ENCODE data around the gene FAM162B. TPM values are rescaled to one million over a fixed set of nuclear protein-coding genes. Genes with fewer than 3 reads are reported as not detected.

The FAM162B gene
- total and polyA plus RNA-seq, 10 donors = 0.20 to 0.67 (median 0.38) TPM; not detected in 7

DNA sequence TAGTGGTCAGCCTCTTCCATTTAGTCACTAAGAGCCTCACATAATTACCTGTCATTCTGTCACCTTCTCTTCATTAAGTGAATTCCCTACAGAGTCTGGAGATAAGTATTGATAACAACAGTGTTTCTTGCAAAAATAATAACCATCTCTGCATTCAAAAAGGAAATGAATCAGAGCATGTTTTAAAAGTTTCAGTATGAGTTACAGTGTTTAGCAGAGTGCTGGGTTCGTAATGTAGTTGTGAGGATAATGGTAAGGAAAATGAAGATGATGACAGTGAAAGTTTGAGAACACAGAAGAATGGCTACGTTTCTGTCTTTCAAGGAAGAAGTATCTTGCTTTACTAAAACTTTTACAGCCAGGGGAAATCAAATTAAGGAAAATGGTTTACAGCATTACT is 32.1 kb upstream of the FAM162B start:
- Histone ChIP-seq H3K36me3 (no peaks in the 10 kb centered on the region), H3K9me3 (no peaks in the 10 kb centered on the region), H3K27ac (no peak overlapping the region), H3K4me3 (no peak overlapping the region), H3K27me3 (replicated peaks in 1 of 7) (peaks cover 0 to 9% (median 0%) of the 10 kb centered on the region in 7 donors), H3K4me1 (no peaks in the 10 kb centered on the region)
- 46 to 68% (median 56%) methylated on average over 2 of the region's 2 CpGs for WGBS, 5 donors
- DNase-seq = no peak
- intact Hi-C loops (cut with DNase I; ENCODE audit: low total_unique reads) = loop anchor here (10.0 kb wide), 1 partner anchor 167 kb away; no protein-coding TSS in a partner anchor
- TF ChIP-seq, protein P1, sequence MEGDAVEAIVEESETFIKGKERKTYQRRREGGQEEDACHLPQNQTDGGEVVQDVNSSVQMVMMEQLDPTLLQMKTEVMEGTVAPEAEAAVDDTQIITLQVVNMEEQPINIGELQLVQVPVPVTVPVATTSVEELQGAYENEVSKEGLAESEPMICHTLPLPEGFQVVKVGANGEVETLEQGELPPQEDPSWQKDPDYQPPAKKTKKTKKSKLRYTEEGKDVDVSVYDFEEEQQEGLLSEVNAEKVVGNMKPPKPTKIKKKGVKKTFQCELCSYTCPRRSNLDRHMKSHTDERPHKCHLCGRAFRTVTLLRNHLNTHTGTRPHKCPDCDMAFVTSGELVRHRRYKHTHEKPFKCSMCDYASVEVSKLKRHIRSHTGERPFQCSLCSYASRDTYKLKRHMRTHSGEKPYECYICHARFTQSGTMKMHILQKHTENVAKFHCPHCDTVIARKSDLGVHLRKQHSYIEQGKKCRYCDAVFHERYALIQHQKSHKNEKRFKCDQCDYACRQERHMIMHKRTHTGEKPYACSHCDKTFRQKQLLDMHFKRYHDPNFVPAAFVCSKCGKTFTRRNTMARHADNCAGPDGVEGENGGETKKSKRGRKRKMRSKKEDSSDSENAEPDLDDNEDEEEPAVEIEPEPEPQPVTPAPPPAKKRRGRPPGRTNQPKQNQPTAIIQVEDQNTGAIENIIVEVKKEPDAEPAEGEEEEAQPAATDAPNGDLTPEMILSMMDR (IDR thresholded peaks at IDR 0.05 in 8 of 11, conservative IDR thresholded peaks at IDR 0.05 in 3 of 11) = no peak
- TF ChIP-seq POLR2A (IDR thresholded peaks at IDR 0.05) (no peak), POLR2AphosphoS5 (IDR thresholded peaks at IDR 0.05) (no peak)

DNA sequence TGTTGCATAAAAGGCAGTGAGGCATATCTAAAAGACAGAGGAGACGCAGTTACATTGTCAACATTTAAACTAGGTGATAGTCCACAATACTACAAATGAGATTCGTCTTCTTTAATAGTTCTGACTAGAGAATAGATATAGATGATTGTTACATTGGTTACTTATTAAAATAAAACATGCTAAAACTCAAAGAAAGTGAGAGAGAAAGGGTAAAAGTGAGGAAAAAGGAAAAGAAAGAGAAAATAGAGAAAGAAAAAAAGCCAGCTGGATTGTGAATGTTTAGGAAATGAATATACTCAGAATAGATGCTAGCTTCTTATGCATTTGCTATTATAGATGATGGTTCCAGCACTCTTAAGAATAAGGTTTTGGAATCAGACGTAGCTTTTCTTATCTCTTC is 27.7 kb upstream of the FAM162B start:
- intact Hi-C loops (cut with DNase I; ENCODE audit: low total_unique reads) = loop anchor here (10.0 kb wide), 1 partner anchor 172 kb away; no protein-coding TSS in a partner anchor
- H3K4me1 ChIP-seq = no peaks in the 10 kb centered on the region
- no peaks in the 10 kb centered on the region for H3K9me3 ChIP-seq
- peaks cover 0 to 20% (median under 1%) of the 10 kb centered on the region in 7 donors for H3K27me3 ChIP-seq (replicated peaks in 1 of 7)
- DNase-seq = no peak
- no peak overlapping the region for H3K27ac ChIP-seq
- TF ChIP-seq, protein P1 (IDR thresholded peaks at IDR 0.05 in 8 of 11, conservative IDR thresholded peaks at IDR 0.05 in 3 of 11) = no peak
- no peaks in the 10 kb centered on the region for H3K36me3 ChIP-seq
- WGBS, 5 donors = 76 to 88% (median 80%) methylated on average over 3 of the region's 3 CpGs
- H3K4me3 ChIP-seq = no peak overlapping the region

DNA sequence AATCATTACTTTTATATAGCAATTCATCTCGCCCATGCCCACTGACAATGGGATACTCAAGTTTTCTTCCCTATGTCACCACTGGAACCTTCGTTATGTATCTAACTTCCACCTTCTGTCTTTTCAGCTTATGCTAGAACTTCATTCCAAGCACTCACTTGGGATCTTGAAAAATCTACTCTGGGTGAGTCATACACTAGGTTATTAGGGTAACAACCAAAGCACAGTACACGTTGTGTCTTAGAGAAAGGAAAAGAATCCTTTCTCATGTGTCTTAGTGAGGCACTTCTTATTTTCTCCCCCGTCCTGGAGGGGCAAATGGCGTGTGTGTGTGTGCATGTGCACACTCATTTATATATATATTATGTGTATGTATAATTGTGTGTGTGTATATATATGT is 18.3 kb upstream of the FAM162B start:
- TF ChIP-seq, protein P1 (IDR thresholded peaks at IDR 0.05 in 8 of 11, conservative IDR thresholded peaks at IDR 0.05 in 3 of 11) = no peak
- TF ChIP-seq POLR2AphosphoS5 (IDR thresholded peaks at IDR 0.05) (no peak), POLR2A (IDR thresholded peaks at IDR 0.05) (no peak)
- Histone ChIP-seq H3K36me3 (no peaks in the 10 kb centered on the region), H3K27me3 (replicated peaks in 1 of 7) (peaks cover 0 to 43% (median 8%) of the 10 kb centered on the region in 7 donors), H3K4me1 (no peaks in the 10 kb centered on the region), H3K27ac (no peak overlapping the region), H3K4me3 (no peak overlapping the region), H3K9me3 (no peaks in the 10 kb centered on the region)
- WGBS, 5 donors = 63 to 81% (median 75%) methylated on average over 5 of the region's 5 CpGs
- DNase-seq = no peak
- intact Hi-C loops (cut with DNase I; ENCODE audit: low total_unique reads) = no loop called here

DNA sequence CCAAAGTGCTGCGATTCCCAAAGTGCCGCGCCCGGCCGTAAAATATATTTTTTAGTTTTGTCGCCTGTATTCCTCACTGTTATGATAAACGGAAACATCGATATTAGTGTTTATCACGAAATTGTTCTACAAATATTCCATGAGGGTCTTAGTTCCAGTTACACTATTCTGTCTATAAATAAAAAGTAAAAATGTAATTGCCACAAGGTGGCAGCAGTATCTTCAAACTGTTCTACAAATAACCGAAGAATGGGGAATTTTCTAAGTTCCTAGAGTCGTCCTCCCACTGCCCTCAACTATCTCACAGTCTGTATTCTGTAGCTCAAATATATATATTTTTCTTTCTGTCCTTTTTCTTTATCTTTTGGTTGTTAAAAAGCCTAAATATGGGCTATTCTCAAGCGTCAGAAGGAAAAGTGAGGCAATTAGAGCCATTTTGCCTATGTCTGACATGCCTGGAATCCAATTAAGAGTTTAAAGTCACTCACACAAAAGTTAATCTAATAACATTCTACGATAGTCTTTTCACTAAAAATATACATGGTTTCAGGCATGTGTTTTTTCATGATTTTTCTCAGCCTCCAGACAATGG is 14.2 kb upstream of the FAM162B start:
- no peaks in the 10 kb centered on the region for H3K4me1 ChIP-seq
- 30 to 41% (median 39%) methylated on average over 13 of the region's 13 CpGs for WGBS, 5 donors
- TF ChIP-seq, protein P1 (IDR thresholded peaks at IDR 0.05 in 8 of 11, conservative IDR thresholded peaks at IDR 0.05 in 3 of 11) = peak in 5 of 11 experiments; percentile 19 to 39 (median 23)
- TF ChIP-seq POLR2AphosphoS5 (IDR thresholded peaks at IDR 0.05) = no peak
- no peak for TF ChIP-seq POLR2A (IDR thresholded peaks at IDR 0.05)
- no peaks in the 10 kb centered on the region for H3K36me3 ChIP-seq
- H3K27ac ChIP-seq = no peak overlapping the region
- H3K27me3 ChIP-seq (replicated peaks in 1 of 7) = peaks cover 0 to 40% (median 0%) of the 10 kb centered on the region in 7 donors
- no peak overlapping the region for H3K4me3 ChIP-seq
- intact Hi-C loops (cut with DNase I; ENCODE audit: low total_unique reads) = no loop called here
- DNase-seq = no peak
- H3K9me3 ChIP-seq = no peaks in the 10 kb centered on the region
